ENCODE results near the gene STXBP1. TPM values are rescaled to one million over a fixed set of nuclear protein-coding genes. Genes with fewer than 3 reads are reported as not detected.

Gene STXBP1
- polyA plus RNA-seq, 3 donors = 0.27 to 0.59 TPM; not detected in 1

- peaks cover 0 to 3% of the 10 kb centered on the region in 2 donors for H3K9me3 ChIP-seq (replicated peaks in 1 of 2; ENCODE audit: control insufficient read depth in 1 of 2, insufficient read depth in 1 of 2, low read length in 2 of 2)
- peaks cover 0 to 5% (median 3%) of the 10 kb centered on the region in 7 donors for H3K9me3 Mint-ChIP-seq
- H3K4me3 ChIP-seq (replicated peaks in 1 of 3; ENCODE audit: low read depth in 2 of 3, low read length in 3 of 3) = no peak overlapping the region
- no peak overlapping the region for H3K4me3 Mint-ChIP-seq
- no peak overlapping the region for H3K27ac Mint-ChIP-seq
- intact Hi-C loops (cut with micrococcal nuclease) = loop anchor here in 1 of 2 donors (10.0 kb wide), 1 partner anchor 89 kb away; no protein-coding TSS in a partner anchor
- no peak for TF ChIP-seq CTCF (IDR thresholded peaks at IDR 0.05)
- DNase-seq = no peak
- peaks cover 31% of the 10 kb centered on the region in 2 donors for H3K4me1 ChIP-seq (ENCODE audit: control insufficient read depth in 1 of 2, insufficient read depth in 2 of 2, low read length in 2 of 2)
- H3K4me2 ChIP-seq (replicated peaks; ENCODE audit: extremely low read depth, low read length, poor library complexity, severe bottlenecking) = no peak overlapping the region
- peaks cover 30% of the 10 kb centered on the region for H3K4me1 Mint-ChIP-seq
- WGBS (ENCODE audit: insufficient coverage) = no CpG with 5 or more reads among the region's 1 CpG
- no peak overlapping the region for H3K9ac ChIP-seq (ENCODE audit: insufficient read depth, low read length, poor library complexity, severe bottlenecking)
- no peak overlapping the region for H3K27ac ChIP-seq (ENCODE audit: low read depth in 1 of 2, low read length in 2 of 2)
- H2AFZ ChIP-seq (ENCODE audit: insufficient read depth, low read depth, low read length, poor library complexity, severe bottlenecking) = no peak overlapping the region
- H4K20me1 ChIP-seq (ENCODE audit: insufficient read depth, low read length) = no peaks in the 10 kb centered on the region
- peaks cover 16 to 20% (median 18%) of the 10 kb centered on the region in 3 donors for H3K27me3 Mint-ChIP-seq (ENCODE audit: low read depth in 3 of 3)
- H3K36me3 ChIP-seq (replicated peaks in 1 of 2; ENCODE audit: control insufficient read depth in 1 of 2, insufficient read depth in 2 of 2, low read length in 2 of 2) = no peaks in the 10 kb centered on the region
- H3K27me3 ChIP-seq (ENCODE audit: control insufficient read depth in 2 of 2, insufficient read depth in 2 of 2, low read length in 2 of 2) = peaks cover 0 to 10% of the 10 kb centered on the region in 2 donors
- H3K79me2 ChIP-seq (ENCODE audit: insufficient read depth, low read length) = no peaks in the 10 kb centered on the region
- peaks cover 0 to 2% of the 10 kb centered on the region in 2 donors for H3K36me3 Mint-ChIP-seq
Observed at GRCh38 chr9:127606043-127606442, 6.0 kb upstream of the STXBP1 start.

- Histone ChIP-seq H3K79me2 (ENCODE audit: insufficient read depth, low read length) (no peaks in the 10 kb centered on the region), H3K9me3 (replicated peaks in 1 of 2; ENCODE audit: control insufficient read depth in 1 of 2, insufficient read depth in 1 of 2, low read length in 2 of 2) (no peaks in the 10 kb centered on the region), H2AFZ (ENCODE audit: insufficient read depth, low read depth, low read length, poor library complexity, severe bottlenecking) (peak overlapping the region; percentile 81), H4K20me1 (ENCODE audit: insufficient read depth, low read length) (no peaks in the 10 kb centered on the region), H3K4me2 (replicated peaks; ENCODE audit: extremely low read depth, low read length, poor library complexity, severe bottlenecking) (peak overlapping the region; percentile 97), H3K4me1 (ENCODE audit: control insufficient read depth in 1 of 2, insufficient read depth in 2 of 2, low read length in 2 of 2) (peaks cover 43 to 52% of the 10 kb centered on the region in 2 donors), H3K9ac (ENCODE audit: insufficient read depth, low read length, poor library complexity, severe bottlenecking) (peak overlapping the region; percentile 30), H3K27ac (ENCODE audit: low read depth in 1 of 2, low read length in 2 of 2) (peak overlapping the region in 1 of 2 donors; percentile 59), H3K27me3 (ENCODE audit: control insufficient read depth in 2 of 2, insufficient read depth in 2 of 2, low read length in 2 of 2) (peaks cover 5 to 16% of the 10 kb centered on the region in 2 donors), H3K4me3 (replicated peaks in 1 of 3; ENCODE audit: low read depth in 2 of 3, low read length in 3 of 3) (peak overlapping the region; percentile 11 to 81 (median 42)), H3K36me3 (replicated peaks in 1 of 2; ENCODE audit: control insufficient read depth in 1 of 2, insufficient read depth in 2 of 2, low read length in 2 of 2) (no peaks in the 10 kb centered on the region)
- no peak for TF ChIP-seq CTCF (IDR thresholded peaks at IDR 0.05)
- WGBS (ENCODE audit: insufficient coverage) = under 1% methylated on average over 55 of the region's 55 CpGs
- peaks cover 0 to 6% (median 0%) of the 10 kb centered on the region in 7 donors for H3K9me3 Mint-ChIP-seq
- DNase-seq = peak; percentile 56 to 66 (median 62)
- intact Hi-C loops (cut with micrococcal nuclease) = loop anchor here in 1 of 2 donors (10.0 kb wide), 1 partner anchor 86 kb away; no protein-coding TSS in a partner anchor
- H3K36me3 Mint-ChIP-seq = peaks cover 2 to 4% of the 10 kb centered on the region in 2 donors
- H3K4me3 Mint-ChIP-seq = peak overlapping the region; percentile 75 to 84
- peaks cover 26 to 34% (median 31%) of the 10 kb centered on the region in 3 donors for H3K27me3 Mint-ChIP-seq (ENCODE audit: low read depth in 3 of 3)
- peaks cover 37% of the 10 kb centered on the region for H3K4me1 Mint-ChIP-seq
- H3K27ac Mint-ChIP-seq = peak overlapping the region; percentile 58 to 90 (median 80)
Observed at GRCh38 chr9:127608104-127608966, 3.7 kb upstream of the STXBP1 start.
